Keratinocyte (primary cell): ENCODE data around the gene GRB2. TPM values are rescaled to one million over a fixed set of nuclear protein-coding genes. Genes with fewer than 3 reads are reported as not detected.

Source experiments
- DNase-seq: peaks from one replicate; pipeline ENCODE4 v3.0.0-alpha.2; 2011; ENCODE audit warnings: low read depth, missing footprints, low spot score
- FAIRE-seq: peaks from 2 replicates; lab custom pipeline; 2011; peaks lifted over from hg19 to GRCh38; lab: Jason Lieb, UNC
- H2AFZ ChIP-seq: 2 replicates; pipeline ENCODE4 v1.6.0; 2012; ENCODE audit warnings: low read length, control low read depth, inconsistent platforms; ENCODE audit not compliant: control insufficient read depth
- H3K27ac ChIP-seq: 2 replicates; pipeline ENCODE4 v1.5.1; 2011; ENCODE audit warnings: low read length; ENCODE audit not compliant: control insufficient read depth, insufficient read depth
- H3K27me3 ChIP-seq: 3 replicates; pipeline ENCODE4 v1.6.0; 2011; ENCODE audit warnings: low read length; ENCODE audit not compliant: control insufficient read depth, insufficient read depth; ENCODE audit errors: extremely low read depth
- H3K36me3 ChIP-seq, 2 experiments: 2 replicates in 1 of 2; 3 replicates in 1 of 2; pipeline ENCODE4 v1.5.1; 2011; ENCODE audit warnings: low read length in 2 of 2, mild to moderate bottlenecking in 1 of 2; ENCODE audit not compliant: control insufficient read depth in 2 of 2, insufficient read depth in 2 of 2; ENCODE audit errors: extremely low read depth in 1 of 2
- H3K4me1 ChIP-seq: 3 replicates; pipeline ENCODE4 v1.5.1; 2011; ENCODE audit warnings: low read length; ENCODE audit not compliant: control insufficient read depth, insufficient read depth; ENCODE audit errors: extremely low read depth
- H3K4me2 ChIP-seq: 3 replicates; pipeline ENCODE4 v1.6.0; 2011; ENCODE audit warnings: low read depth, low read length; ENCODE audit not compliant: control insufficient read depth, insufficient read depth; ENCODE audit errors: extremely low read depth
- H3K4me3 ChIP-seq, 3 experiments: fragments of 200-600 bp in 1 of 3; sonication (generic) in 1 of 3; 2 replicates in 2 of 3; 3 replicates in 1 of 3; pipeline ENCODE4 v1.5.1; 2011 to 2016; ENCODE audit warnings: low read length in 3 of 3, mild to moderate bottlenecking in 3 of 3, control low read depth in 2 of 3, inconsistent platforms in 1 of 3, low read depth in 1 of 3, mixed read lengths in 1 of 3, mixed run types in 1 of 3, moderate library complexity in 1 of 3; ENCODE audit not compliant: control insufficient read depth in 2 of 3, insufficient read depth in 2 of 3; ENCODE audit errors: extremely low read depth in 1 of 3
- H3K79me2 ChIP-seq: 2 replicates; pipeline ENCODE4 v1.6.0; 2012; ENCODE audit warnings: low read length; ENCODE audit not compliant: control insufficient read depth, insufficient read depth
- H3K9ac ChIP-seq: 3 replicates; pipeline ENCODE4 v1.6.0; 2011; ENCODE audit warnings: low read length; ENCODE audit not compliant: control insufficient read depth, insufficient read depth; ENCODE audit errors: extremely low read depth
- H3K9me1 ChIP-seq: 3 replicates; pipeline ENCODE4 v1.6.0; 2011; ENCODE audit warnings: low read length; ENCODE audit not compliant: control insufficient read depth, insufficient read depth; ENCODE audit errors: extremely low read depth
- H3K9me3 ChIP-seq: 2 replicates; pipeline ENCODE4 v1.5.1; 2012; ENCODE audit warnings: low read depth, low read length; ENCODE audit not compliant: control insufficient read depth
- H4K20me1 ChIP-seq: 3 replicates; pipeline ENCODE4 v1.6.0; 2011; ENCODE audit warnings: low read length; ENCODE audit not compliant: control insufficient read depth, insufficient read depth; ENCODE audit errors: extremely low read depth
- CTCF ChIP-seq, 3 experiments: IDR thresholded peaks in 1 of 3; conservative IDR thresholded peaks in 1 of 3; optimal IDR thresholded peaks in 1 of 3; 2 replicates in 2 of 3; 3 replicates in 1 of 3; pipeline versions ENCODE3 to v1.5.1; 2011; ENCODE audit warnings: low read length in 3 of 3, mild to moderate bottlenecking in 3 of 3, moderate library complexity in 2 of 3, control low read depth in 1 of 3, inconsistent platforms in 1 of 3; ENCODE audit not compliant: insufficient read depth in 2 of 3; ENCODE audit errors: extremely low read depth in 1 of 3
- EZH2 ChIP-seq: IDR thresholded peaks from one replicate; pipeline ENCODE4 v1.6.1; 2012; ENCODE audit warnings: inconsistent platforms, mild to moderate bottlenecking, low read length, moderate library complexity
- dilution Hi-C: fragments of 300-500 bp; cut with MboI; formaldehyde crosslinking; loops from one replicate; pipeline ENCODE4 v1.7.0; 2020; ENCODE audit warnings: low sequenced_read_pairs; ENCODE audit not compliant: extremely low pct_ligation_motif_present
- polyA plus RNA-seq, 5 experiments: library from polyadenylated mRNA; depleted of rRNA in 3 of 5; stranded (reverse) in 3 of 5; stranded (forward) in 1 of 5; unstranded in 1 of 5; fragments of >200 nt; gene quantifications; 1 replicate in 1 of 5; 2 replicates in 3 of 5; 3 replicates in 1 of 5; pipeline versions ENCODE4 v1.2.1 to v1.2.3, GENCODE V29; 2011 to 2012; ENCODE audit warnings: missing spikeins in 2 of 5, low read depth in 1 of 5, low replicate concordance in 1 of 5

The GRB2 gene
- polyA plus RNA-seq, 1 donor (not counting 4 experiments of a cell fraction or from before 2014, with no cell fraction given), result 62.0 TPM

- Histone ChIP-seq H2AFZ (no peak overlapping the region), H3K27me3 (no peaks in the 10 kb centered on the region), H4K20me1 (no peaks in the 10 kb centered on the region), H3K9me3 (no peaks in the 10 kb centered on the region), H3K79me2 (peaks cover 88% of the 10 kb centered on the region), H3K4me1 (peaks cover 29% of the 10 kb centered on the region), H3K4me2 (no peak overlapping the region), H3K9ac (no peak overlapping the region), H3K4me3 (no peak overlapping the region), H3K27ac (no peak overlapping the region), H3K36me3 (peaks cover 3 to 5% of the 10 kb centered on the region in 2 experiments), H3K9me1 (no peaks in the 10 kb centered on the region)
- dilution Hi-C loops, result no loop called here
- DNase-seq (no peak), FAIRE-seq (no peak)
- no peak for TF ChIP-seq EZH2
- TF ChIP-seq CTCF (optimal IDR thresholded peaks at IDR 0.05 in 1 of 3, IDR thresholded peaks at IDR 0.05 in 1 of 3, conservative IDR thresholded peaks at IDR 0.05 in 1 of 3; ENCODE audit: extremely low read depth in 1 of 3, insufficient read depth in 2 of 3, low read length in 3 of 3), result no peak
Observed at GRCh38 chr17:75390982-75391381, 14.5 kb downstream of the GRB2 start.

- Histone ChIP-seq H3K9me3 (no peaks in the 10 kb centered on the region), H3K4me2 (no peak overlapping the region), H3K9me1 (no peaks in the 10 kb centered on the region), H2AFZ (no peak overlapping the region), H3K36me3 (peaks cover 3 to 5% of the 10 kb centered on the region in 2 experiments), H3K9ac (no peak overlapping the region), H3K4me1 (peaks cover 14% of the 10 kb centered on the region), H4K20me1 (no peaks in the 10 kb centered on the region), H3K27me3 (no peaks in the 10 kb centered on the region), H3K79me2 (peaks cover 90% of the 10 kb centered on the region), H3K27ac (no peak overlapping the region), H3K4me3 (no peak overlapping the region)
- TF ChIP-seq CTCF (optimal IDR thresholded peaks at IDR 0.05 in 1 of 3, IDR thresholded peaks at IDR 0.05 in 1 of 3, conservative IDR thresholded peaks at IDR 0.05 in 1 of 3; ENCODE audit: extremely low read depth in 1 of 3, insufficient read depth in 2 of 3, low read length in 3 of 3), result no peak
- TF ChIP-seq EZH2, result no peak
- FAIRE-seq (no peak), DNase-seq (no peak)
- dilution Hi-C loops, result no loop called here
Observed at GRCh38 chr17:75388476-75389030, 16.9 kb downstream of the GRB2 start.
